GM18498 (cell line): Measurements from ENCODE around the gene OR3A1.
"Not testable (repeated sequence)": the region's sequence is repeated elsewhere in the genome, so short reads cannot be mapped to it uniquely, and the experiment has no call there.

ENCODE experiments used
- ATAC-seq: cut with Tn5 transposase; IDR thresholded peaks from one replicate; pipeline ENCODE4 v1.9.1; 2021; ENCODE audit warnings: mild to moderate bottlenecking, moderate library complexity; ENCODE audit not compliant: unreplicated experiment

Gene OR3A1

GRCh38 chr17:3298260-3298659, at the start of gene OR3A1:
OR3A1 (minus strand) TSS chr17:3298360; CDS start chr17:3292582, 5,778 bp downstream.
- ATAC-seq = no peak

- ATAC-seq = not testable (repeated sequence)
Observed at GRCh38 chr17:3342782-3343181, 44.6 kb upstream of the OR3A1 start.

GRCh38 chr17:3335876-3336275, 37.7 kb upstream of the OR3A1 start:
- ATAC-seq = no peak

GRCh38 chr17:3318336-3318735, 20.2 kb upstream of the OR3A1 start:
- no peak for ATAC-seq

GRCh38 chr17:3316836-3317235, 18.7 kb upstream of the OR3A1 start:
- ATAC-seq = no peak

- no peak for ATAC-seq
Observed at GRCh38 chr17:3308603-3309002, 10.4 kb upstream of the OR3A1 start.

GRCh38 chr17:3295632-3296031, 2.5 kb downstream of the OR3A1 start:
- no peak for ATAC-seq

- ATAC-seq = not testable (repeated sequence)
Observed at GRCh38 chr17:3293548-3293947, 4.6 kb downstream of the OR3A1 start.

- ATAC-seq = no peak
Observed at GRCh38 chr17:3282901-3283300, 15.3 kb downstream of the OR3A1 start.

GRCh38 chr17:3276126-3276525, 22.0 kb downstream of the OR3A1 start:
- no peak for ATAC-seq

- ATAC-seq = no peak
Observed at GRCh38 chr17:3271072-3271848, 26.9 kb downstream of the OR3A1 start.

GRCh38 chr17:3260600-3260999, 37.6 kb downstream of the OR3A1 start:
- ATAC-seq = no peak

GRCh38 chr17:3260163-3260562, 38.0 kb downstream of the OR3A1 start:
- no peak for ATAC-seq

- no peak for ATAC-seq
Observed at GRCh38 chr17:3256575-3256974, 41.6 kb downstream of the OR3A1 start.

- ATAC-seq = not testable (repeated sequence)
Observed at GRCh38 chr17:3249013-3249412, 49.1 kb downstream of the OR3A1 start.

- not testable (repeated sequence) for ATAC-seq
Observed at GRCh38 chr17:3244841-3245240, 53.3 kb downstream of the OR3A1 start.

GRCh38 chr17:3241044-3241443, 57.1 kb downstream of the OR3A1 start:
- ATAC-seq = not testable (repeated sequence)
